A549 (cell line): ENCODE measurements around the gene SPIRE1. TPM values are rescaled to one million over a fixed set of nuclear protein-coding genes. Genes with fewer than 3 reads are reported as not detected.

Experiments used
- ATAC-seq, 2 experiments: fragments of 200-7000 bp in 1 of 2; fragments of >200 bp in 1 of 2; cut with Nextera tagmentation in 1 of 2; cut with Tn5 transposase in 1 of 2; 3 replicates each; pipeline versions ENCODE4 v1.8.0 to v1.9.1; 2018 to 2020; ENCODE audit warnings: mild to moderate bottlenecking in 1 of 2, moderate library complexity in 1 of 2
- CTCF ChIA-PET: fragments of 300-600 bp; sonication (Branson Sonifier 250); formaldehyde crosslinking; extraction: SDS; loops from one replicate; lab custom pipeline; 2021; ENCODE audit warnings: antibody characterized with exemption, inconsistent platforms; lab: Yijun Ruan, JAX
- POLR2A ChIA-PET: fragments of 350-600 bp; formaldehyde crosslinking; extraction: SDS; loops from one replicate; lab custom pipeline; 2021; ENCODE audit warnings: antibody characterized with exemption, inconsistent platforms; lab: Yijun Ruan, JAX
- DNase-seq, 2 experiments: peaks; one replicate each; pipeline versions ENCODE4 v3.0.0 to v3.0.0-alpha.2; 2011 to 2016; ENCODE audit warnings: low read depth in 1 of 2, low spot score in 1 of 2
- FAIRE-seq: peaks from 2 replicates; lab custom pipeline; 2011; peaks lifted over from hg19 to GRCh38; lab: Jason Lieb, UNC
- H3K27ac ChIP-seq, 2 experiments: fragments of >200 bp; sonication (Bioruptor Twin); formaldehyde crosslinking; 3 replicates each; pipeline ENCODE4 v1.5.1; 2016 to 2017
- H3K4me1 ChIP-seq: fragments of >200 bp; sonication (Bioruptor Twin); formaldehyde crosslinking; 3 replicates; pipeline ENCODE4 v1.6.1; 2016
- H3K4me2 ChIP-seq: fragments of >200 bp; sonication (Bioruptor Twin); formaldehyde crosslinking; 3 replicates; pipeline ENCODE4 v1.6.1; 2016
- H3K4me3 ChIP-seq: fragments of >200 bp; sonication (Bioruptor Twin); formaldehyde crosslinking; 3 replicates; pipeline ENCODE4 v1.5.1; 2016
- H3K9me3 ChIP-seq: fragments of >200 bp; sonication (Bioruptor Twin); formaldehyde crosslinking; 3 replicates; pipeline ENCODE4 v1.6.1; 2016
- BCL3 ChIP-seq: fragments of >200 bp; sonication (Bioruptor Twin); formaldehyde crosslinking; IDR thresholded peaks from 3 replicates; pipeline ENCODE4 v1.6.1; 2016
- CBX8 ChIP-seq: fragments of 200-600 bp; sonication (generic); IDR thresholded peaks from 2 replicates; pipeline ENCODE4 v1.6.1; 2016
- CEBPB ChIP-seq, 2 experiments: fragments of >200 bp in 1 of 2; sonication (Bioruptor Twin) in 1 of 2; formaldehyde crosslinking in 1 of 2; IDR thresholded peaks; 2 replicates each; pipeline ENCODE4 v1.6.1; 2012 to 2016
- CHD2 ChIP-seq: fragments of 150-350 bp; IDR thresholded peaks from 2 replicates; pipeline ENCODE4 v1.6.1; 2014; ENCODE audit warnings: low read length; ENCODE audit not compliant: partially characterized antibody
- E2F6 ChIP-seq: IDR thresholded peaks from 2 replicates; pipeline ENCODE4 v1.6.1; 2012; ENCODE audit warnings: low read depth, borderline replicate concordance
- EHMT2 ChIP-seq: fragments of 200-600 bp; sonication (generic); IDR thresholded peaks from 2 replicates; pipeline ENCODE4 v1.6.1; 2016; ENCODE audit warnings: antibody characterized with exemption, low read depth, mild to moderate bottlenecking, moderate library complexity
- EP300 ChIP-seq, 2 experiments: fragments of >200 bp; sonication (Bioruptor Twin); formaldehyde crosslinking; IDR thresholded peaks; 2 replicates in 1 of 2; 3 replicates in 1 of 2; pipeline ENCODE4 v1.6.1; 2016 to 2017
- ESRRA ChIP-seq: fragments of 150-350 bp; IDR thresholded peaks from 2 replicates; pipeline ENCODE4 v1.6.1; 2014; ENCODE audit warnings: mild to moderate bottlenecking, low read length, borderline replicate concordance
- GATA3 ChIP-seq: IDR thresholded peaks from 2 replicates; pipeline ENCODE4 v1.6.1; 2012; ENCODE audit warnings: borderline replicate concordance
- HES2 ChIP-seq: fragments of >200 bp; sonication (Bioruptor Twin); formaldehyde crosslinking; IDR thresholded peaks from 2 replicates; pipeline ENCODE4 v1.6.1; 2016
- HEYL ChIP-seq: fragments of 250-450 bp; sonication (Bioruptor Pico); IDR thresholded peaks from 2 replicates; pipeline ENCODE4 v1.8.0; 2021; ENCODE audit warnings: mild to moderate bottlenecking, moderate library complexity
- HMGXB4 ChIP-seq: fragments of 250-450 bp; sonication (Bioruptor Pico); IDR thresholded peaks from 2 replicates; pipeline ENCODE4 v1.5.0; 2021; ENCODE audit warnings: mild to moderate bottlenecking, moderate library complexity, borderline replicate concordance
- HOXA7 ChIP-seq: fragments of 250-450 bp; sonication (Bioruptor Pico); IDR thresholded peaks from 2 replicates; pipeline ENCODE4 v1.5.0; 2020; ENCODE audit warnings: mild to moderate bottlenecking, moderate library complexity
- HOXB13 ChIP-seq: fragments of 250-450 bp; sonication (Bioruptor Pico); IDR thresholded peaks from 2 replicates; pipeline ENCODE4 v1.5.0; 2020; ENCODE audit warnings: low read depth, mild to moderate bottlenecking, moderate library complexity
- HOXB5 ChIP-seq: fragments of 250-450 bp; sonication (Bioruptor Pico); IDR thresholded peaks from 2 replicates; pipeline ENCODE4 v1.5.0; 2020; ENCODE audit warnings: mild to moderate bottlenecking, moderate library complexity
- KDM5A ChIP-seq: fragments of 200-600 bp; sonication (generic); IDR thresholded peaks from 2 replicates; pipeline ENCODE4 v1.6.1; 2016; ENCODE audit warnings: antibody characterized with exemption, mild to moderate bottlenecking
- MAFK ChIP-seq: fragments of 450-650 bp; IDR thresholded peaks from 2 replicates; pipeline ENCODE4 v1.6.1; 2014; ENCODE audit not compliant: partially characterized antibody
- MYC ChIP-seq: IDR thresholded peaks from 2 replicates; pipeline ENCODE4 v1.6.1; 2012; ENCODE audit warnings: mild to moderate bottlenecking, inconsistent platforms, low read length, improper control_type of control experiment, borderline replicate concordance
- NFE2L2 ChIP-seq: fragments of 150-350 bp; conservative IDR thresholded peaks from 2 replicates; pipeline ENCODE4 v1.6.1; 2014; ENCODE audit warnings: low read length
- PBX3 ChIP-seq: IDR thresholded peaks from 2 replicates; pipeline ENCODE4 v1.6.1; 2012
- POLR2AphosphoS2 ChIP-seq: conservative IDR thresholded peaks from 2 replicates; pipeline ENCODE4 v1.6.1; 2012; ENCODE audit warnings: low read length, improper control_type of control experiment, inconsistent platforms
- RAD21 ChIP-seq, 2 experiments: fragments of >200 bp in 1 of 2; sonication (Bioruptor Twin) in 1 of 2; formaldehyde crosslinking in 1 of 2; IDR thresholded peaks in 1 of 2; conservative IDR thresholded peaks in 1 of 2; 2 replicates in 1 of 2; 3 replicates in 1 of 2; pipeline ENCODE4 v1.6.1; 2012 to 2018; ENCODE audit warnings: inconsistent platforms in 1 of 2
- RARB ChIP-seq: fragments of 250-450 bp; sonication (Bioruptor Pico); IDR thresholded peaks from 2 replicates; pipeline ENCODE4 v1.8.0; 2021; ENCODE audit warnings: mild to moderate bottlenecking, moderate library complexity
- RFX5 ChIP-seq: fragments of 450-650 bp; IDR thresholded peaks from 2 replicates; pipeline ENCODE4 v1.7.1; 2014; ENCODE audit warnings: antibody characterized with exemption, mild to moderate bottlenecking, moderate library complexity
- RNF2 ChIP-seq: fragments of 200-600 bp; sonication (generic); IDR thresholded peaks from 2 replicates; pipeline ENCODE4 v1.6.1; 2016; ENCODE audit warnings: low read depth, mild to moderate bottlenecking, antibody characterized with exemption, moderate library complexity, borderline replicate concordance
- SMC3 ChIP-seq: fragments of >200 bp; sonication (Bioruptor Twin); formaldehyde crosslinking; IDR thresholded peaks from 3 replicates; pipeline ENCODE4 v1.6.1; 2018; ENCODE audit warnings: inconsistent platforms
- SREBF2 ChIP-seq: fragments of 450-650 bp; IDR thresholded peaks from 2 replicates; pipeline ENCODE4 v1.6.1; 2014; ENCODE audit warnings: mild to moderate bottlenecking, moderate library complexity
- USF2 ChIP-seq: fragments of 450-650 bp; IDR thresholded peaks from 2 replicates; pipeline ENCODE4 v1.6.1; 2014; ENCODE audit warnings: antibody characterized with exemption
- ZC3H11A ChIP-seq: fragments of 450-650 bp; IDR thresholded peaks from 2 replicates; pipeline ENCODE4 v1.6.1; 2014; ENCODE audit warnings: antibody characterized with exemption, mild to moderate bottlenecking
- WGBS: methylation state at CpG from one replicate; pipeline ENCODE4 v1.1.6; 2017; ENCODE audit errors: missing lambda C conversion rate; 5-methylcytosine and 5-hydroxymethylcytosine counted together
- polyA plus RNA-seq, 4 experiments: library from polyadenylated mRNA; depleted of rRNA in 3 of 4; stranded (reverse); fragments of >200 nt; fragmentation: RNase III in 1 of 4; extraction: RNeasy Plus Mini Kit Qiagen cat#74134 plus additional on column Dnase treatment in 1 of 4; gene quantifications; 2 replicates in 3 of 4; 3 replicates in 1 of 4; pipeline ENCODE4 v1.2.3, GENCODE V29; 2011 to 2017

The SPIRE1 gene
- polyA plus RNA-seq, 2 of the 4 experiments (the other 2 are of a cell fraction), result 8.3 to 29.4 TPM

GRCh38 chr18:12445554-12445953 lies 212.4 kb downstream of the SPIRE1 start:
- Histone ChIP-seq H3K4me1 (no peaks in the 10 kb centered on the region), H3K27ac (no peak overlapping the region), H3K9me3 (no peaks in the 10 kb centered on the region), H3K4me3 (no peak overlapping the region), H3K4me2 (no peak overlapping the region)
- POLR2A ChIA-PET, result no interaction called here
- DNase-seq, result no peak
- CTCF ChIA-PET, result interaction anchor here (0.6 to 1.4 kb wide), 4 partner anchors 11 to 407 kb away, joined by 3 read pairs; no protein-coding TSS in a partner anchor
- ATAC-seq, result no peak
- TF ChIP-seq EP300 (IDR thresholded peaks at IDR 0.05) (no peak), ZC3H11A (no peak), CEBPB (IDR thresholded peaks at IDR 0.05) (no peak), KDM5A (no peak), USF2 (no peak), POLR2AphosphoS2 (no peak), RNF2 (no peak), CHD2 (no peak), ESRRA (no peak), HOXB13 (CRISPR knock-in tag) (no peak)
- no peak for FAIRE-seq
- 98% methylated on average over 4 of the region's 4 CpGs for WGBS

- H3K4me1 ChIP-seq, result no peaks in the 10 kb centered on the region
Measured at GRCh38 chr18:12443551-12443950, 214.4 kb downstream of the SPIRE1 start.

GRCh38 chr18:12442946-12443345 lies 215.0 kb downstream of the SPIRE1 start:
- Histone ChIP-seq H3K4me3 (no peak overlapping the region), H3K27ac (no peak overlapping the region), H3K4me2 (no peak overlapping the region), H3K9me3 (no peaks in the 10 kb centered on the region), H3K4me1 (no peaks in the 10 kb centered on the region)
- 50% methylated on average over 1 of the region's 1 CpG for WGBS
- ATAC-seq (no peak), FAIRE-seq (no peak), DNase-seq (no peak)
- ChIA-PET POLR2A (no interaction called here), CTCF (no interaction called here)
- TF ChIP-seq RFX5 (no peak), NFE2L2 (no peak), USF2 (no peak), BCL3 (no peak), PBX3 (no peak), HES2 (no peak), HMGXB4 (CRISPR knock-in tag) (no peak), HEYL (CRISPR knock-in tag) (no peak), SMC3 (no peak), RARB (CRISPR knock-in tag) (no peak), HOXA7 (CRISPR knock-in tag) (no peak), SREBF2 (no peak), MAFK (no peak)

More at GRCh38 chr18:12443551-12443950, 214.4 kb downstream of the SPIRE1 start:
- no peak overlapping the region for H3K27ac ChIP-seq
- no peak for DNase-seq
- no peaks in the 10 kb centered on the region for H3K9me3 ChIP-seq
- no peak for TF ChIP-seq CBX8
- no peak for TF ChIP-seq GATA3
- no peak for TF ChIP-seq HOXB5 (CRISPR knock-in tag)
- TF ChIP-seq POLR2AphosphoS2, result no peak
- no peak for TF ChIP-seq USF2
- no peak for TF ChIP-seq RAD21 (conservative IDR thresholded peaks at IDR 0.05 in 1 of 2, IDR thresholded peaks at IDR 0.05 in 1 of 2)
- TF ChIP-seq MYC, result no peak
- no peak for TF ChIP-seq E2F6
- TF ChIP-seq EHMT2, result no peak
- no peak for ATAC-seq
- FAIRE-seq, result no peak
- POLR2A ChIA-PET, result no interaction called here
- no peak overlapping the region for H3K4me3 ChIP-seq
- 97% methylated on average over 3 of the region's 3 CpGs for whole genome bisulfite sequencing
- CTCF ChIA-PET, result no interaction called here
- H3K4me2 ChIP-seq, result no peak overlapping the region
